ENCODE measurements around the gene SPATA6. TPM values are rescaled to one million over a fixed set of nuclear protein-coding genes. Genes with fewer than 3 reads are reported as not detected.

Gene SPATA6
- total RNA-seq, 5 donors from 2014 or later (not counting 1 experiment from before 2014, with no cell fraction given) = 3.7 to 7.2 (median 4.9) TPM

DNA sequence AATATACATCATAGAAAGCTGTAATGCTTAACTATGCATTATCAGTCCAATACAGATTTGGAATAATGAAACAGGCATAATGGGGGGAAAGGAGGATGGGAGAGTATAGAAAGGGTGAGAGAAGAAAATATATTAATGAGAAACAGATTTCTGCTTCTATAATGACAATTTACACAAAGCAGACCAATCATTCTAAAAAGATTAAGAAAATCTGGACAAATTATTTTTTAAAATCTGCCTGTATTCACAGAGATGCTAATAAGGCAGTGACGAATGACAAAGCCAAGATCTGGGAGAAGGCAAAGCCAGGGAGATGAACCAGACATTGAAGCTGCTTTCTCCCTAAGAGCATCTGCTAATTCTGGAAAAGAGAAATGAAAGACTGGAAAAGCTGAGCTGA, 50.0 kb downstream of the SPATA6 start:
- H3K4me1 Mint-ChIP-seq = no peaks in the 10 kb centered on the region

DNA sequence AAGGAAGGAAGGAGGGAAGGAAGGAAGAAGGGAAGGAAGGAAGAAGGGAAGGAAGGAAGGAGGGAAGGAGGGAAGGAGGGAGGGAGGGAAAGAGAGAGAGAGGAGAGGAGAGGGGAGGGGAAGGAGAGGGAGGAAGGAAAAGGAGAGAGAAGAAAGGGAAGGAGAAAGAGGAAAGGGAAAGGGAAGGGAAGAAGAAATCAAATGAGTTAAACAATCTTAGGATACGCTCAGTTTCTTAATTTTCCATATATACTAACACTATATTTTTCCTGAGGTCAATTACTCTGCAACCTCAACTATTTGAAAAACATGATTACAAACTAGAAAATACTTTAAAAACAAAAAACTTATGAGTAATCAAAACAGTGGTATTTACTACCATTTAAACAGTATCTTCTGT, 53.3 kb downstream of the SPATA6 start:
- H3K36me3 Mint-ChIP-seq = no peaks in the 10 kb centered on the region
- Histone ChIP-seq H3K4me3 (ENCODE audit: control insufficient read depth in 1 of 2, extremely low read depth in 1 of 2, low read length in 1 of 2) (no peak overlapping the region), H3K36me3 (ENCODE audit: control insufficient read depth in 2 of 2, extremely low read depth in 1 of 2, insufficient read depth in 1 of 2, low read length in 1 of 2) (no peaks in the 10 kb centered on the region), H3K9me3 (no peaks in the 10 kb centered on the region), H3K4me1 (ENCODE audit: control insufficient read depth in 1 of 2, extremely low read depth in 1 of 2, insufficient read depth in 2 of 2, low read length in 2 of 2) (no peaks in the 10 kb centered on the region), H3K27ac (ENCODE audit: low read length) (no peak overlapping the region), H3K27me3 (replicated peaks in 1 of 2; ENCODE audit: control insufficient read depth in 2 of 2, extremely low read depth in 1 of 2, insufficient read depth in 2 of 2, low read length in 1 of 2) (no peaks in the 10 kb centered on the region)
- no peak for ATAC-seq (replicated peaks in 1 of 4)
- no peak overlapping the region for H3K4me3 Mint-ChIP-seq
- H3K27me3 Mint-ChIP-seq = peaks cover 2 to 3% of the 10 kb centered on the region in 2 donors
- ChIA-PET POLR2A (no interaction called here), CTCF (no interaction called here)
- H3K4me1 Mint-ChIP-seq = no peaks in the 10 kb centered on the region
- no CpG with 5 or more reads among the region's 1 CpG for WGBS (ENCODE audit: insufficient coverage)
- no peak for DNase-seq
- H3K27ac Mint-ChIP-seq = no peak overlapping the region
- no peaks in the 10 kb centered on the region for H3K9me3 Mint-ChIP-seq

More for the DNA sequence above, 50.0 kb downstream of the SPATA6 start:
- H3K27me3 ChIP-seq (replicated peaks in 1 of 2; ENCODE audit: control insufficient read depth in 2 of 2, extremely low read depth in 1 of 2, insufficient read depth in 2 of 2, low read length in 1 of 2) = no peaks in the 10 kb centered on the region
- Mint-ChIP-seq H3K9me3 (no peaks in the 10 kb centered on the region), H3K36me3 (no peaks in the 10 kb centered on the region), H3K27me3 (peaks cover 0 to 2% of the 10 kb centered on the region in 2 donors), H3K27ac (no peak overlapping the region), H3K4me3 (no peak overlapping the region)
- ChIA-PET CTCF (no interaction called here), POLR2A (no interaction called here)
- no peak overlapping the region for H3K27ac ChIP-seq (ENCODE audit: low read length)
- H3K4me3 ChIP-seq (ENCODE audit: control insufficient read depth in 1 of 2, extremely low read depth in 1 of 2, low read length in 1 of 2) = no peak overlapping the region
- no peaks in the 10 kb centered on the region for H3K36me3 ChIP-seq (ENCODE audit: control insufficient read depth in 2 of 2, extremely low read depth in 1 of 2, insufficient read depth in 1 of 2, low read length in 1 of 2)
- WGBS (ENCODE audit: insufficient coverage) = 86% methylated on average over 1 of the region's 1 CpG
- no peaks in the 10 kb centered on the region for H3K4me1 ChIP-seq (ENCODE audit: control insufficient read depth in 1 of 2, extremely low read depth in 1 of 2, insufficient read depth in 2 of 2, low read length in 2 of 2)
- ATAC-seq (replicated peaks in 1 of 4) = no peak
- DNase-seq = no peak
- no peaks in the 10 kb centered on the region for H3K9me3 ChIP-seq

DNA sequence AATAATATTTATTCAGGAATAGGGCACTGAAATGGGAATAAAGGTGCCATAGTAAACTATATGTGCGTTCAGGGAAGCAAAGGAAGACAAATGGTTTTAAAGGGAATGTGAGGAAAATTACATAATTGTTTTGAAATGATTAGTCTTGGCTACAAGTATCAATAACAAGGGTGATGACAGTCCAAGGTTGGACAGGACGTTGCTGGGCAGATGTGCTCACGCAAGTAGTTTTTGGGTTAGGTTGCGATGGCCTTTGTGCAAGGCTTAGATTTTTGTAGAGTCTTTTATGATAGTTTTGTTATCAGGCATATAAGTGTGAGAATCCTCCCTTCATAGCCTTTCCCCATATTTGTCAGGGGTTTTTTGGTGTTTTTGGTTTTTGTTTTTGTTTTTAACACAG, 57.0 kb downstream of the SPATA6 start:
- ATAC-seq (replicated peaks in 1 of 4) = no peak
- POLR2A ChIA-PET = no interaction called here

GRCh38 chr1:48414264-48414663, 57.7 kb downstream of the SPATA6 start:
- CTCF ChIA-PET = no interaction called here
- WGBS (ENCODE audit: insufficient coverage) = 50% methylated on average over 1 of the region's 2 CpGs
- H3K9me3 Mint-ChIP-seq = no peaks in the 10 kb centered on the region

More for the DNA sequence above, 57.0 kb downstream of the SPATA6 start:
- Mint-ChIP-seq H3K36me3 (no peaks in the 10 kb centered on the region), H3K27me3 (peaks cover 2 to 3% of the 10 kb centered on the region in 2 donors), H3K4me3 (no peak overlapping the region), H3K9me3 (no peaks in the 10 kb centered on the region), H3K27ac (no peak overlapping the region), H3K4me1 (no peaks in the 10 kb centered on the region)
- Histone ChIP-seq H3K27ac (ENCODE audit: low read length) (no peak overlapping the region), H3K4me1 (ENCODE audit: control insufficient read depth in 1 of 2, extremely low read depth in 1 of 2, insufficient read depth in 2 of 2, low read length in 2 of 2) (no peaks in the 10 kb centered on the region), H3K4me3 (ENCODE audit: control insufficient read depth in 1 of 2, extremely low read depth in 1 of 2, low read length in 1 of 2) (no peak overlapping the region), H3K36me3 (ENCODE audit: control insufficient read depth in 2 of 2, extremely low read depth in 1 of 2, insufficient read depth in 1 of 2, low read length in 1 of 2) (no peaks in the 10 kb centered on the region), H3K27me3 (replicated peaks in 1 of 2; ENCODE audit: control insufficient read depth in 2 of 2, extremely low read depth in 1 of 2, insufficient read depth in 2 of 2, low read length in 1 of 2) (no peaks in the 10 kb centered on the region), H3K9me3 (no peaks in the 10 kb centered on the region)
- CTCF ChIA-PET = no interaction called here
- DNase-seq = no peak
- WGBS (ENCODE audit: insufficient coverage) = 70% methylated on average over 2 of the region's 4 CpGs

DNA sequence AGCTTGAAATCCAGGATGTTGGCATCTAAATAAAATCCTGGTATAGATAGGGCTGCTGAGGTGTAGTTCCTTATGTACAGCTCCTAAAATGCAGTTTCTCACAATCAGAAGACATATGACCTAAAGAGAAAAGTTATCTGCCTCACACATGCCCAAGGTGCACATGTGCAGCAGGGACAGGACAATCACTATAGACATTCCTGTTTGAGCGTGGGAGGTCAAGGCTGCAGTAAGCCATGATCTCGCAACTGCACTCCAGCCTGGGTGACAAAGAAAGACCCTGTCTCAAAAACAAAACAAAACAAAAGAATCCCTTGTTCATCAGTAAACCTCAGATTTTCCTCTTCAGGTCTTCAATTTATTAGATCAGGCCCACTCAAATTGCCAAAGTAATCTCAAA, 66.1 kb downstream of the SPATA6 start:
- Mint-ChIP-seq H3K4me3 (no peak overlapping the region), H3K4me1 (no peaks in the 10 kb centered on the region), H3K36me3 (peaks cover 3% of the 10 kb centered on the region), H3K9me3 (no peaks in the 10 kb centered on the region), H3K27ac (no peak overlapping the region), H3K27me3 (no peaks in the 10 kb centered on the region)
- no peak overlapping the region for H3K27ac ChIP-seq (ENCODE audit: low read length)
- POLR2A ChIA-PET = no interaction called here
- H3K4me3 ChIP-seq (ENCODE audit: control insufficient read depth in 1 of 2, extremely low read depth in 1 of 2, low read length in 1 of 2) = no peak overlapping the region
- CTCF ChIA-PET = no interaction called here
- ATAC-seq (replicated peaks in 1 of 4) (no peak), DNase-seq (no peak)
- H3K4me1 ChIP-seq (ENCODE audit: control insufficient read depth in 1 of 2, extremely low read depth in 1 of 2, insufficient read depth in 2 of 2, low read length in 2 of 2) = no peaks in the 10 kb centered on the region
- no peaks in the 10 kb centered on the region for H3K27me3 ChIP-seq (replicated peaks in 1 of 2; ENCODE audit: control insufficient read depth in 2 of 2, extremely low read depth in 1 of 2, insufficient read depth in 2 of 2, low read length in 1 of 2)
- WGBS (ENCODE audit: insufficient coverage) = no CpG with 5 or more reads among the region's 2 CpGs
- H3K36me3 ChIP-seq (ENCODE audit: control insufficient read depth in 2 of 2, extremely low read depth in 1 of 2, insufficient read depth in 1 of 2, low read length in 1 of 2) = no peaks in the 10 kb centered on the region
- no peaks in the 10 kb centered on the region for H3K9me3 ChIP-seq

More at GRCh38 chr1:48414264-48414663, 57.7 kb downstream of the SPATA6 start:
- POLR2A ChIA-PET = no interaction called here
- Mint-ChIP-seq H3K4me1 (no peaks in the 10 kb centered on the region), H3K4me3 (no peak overlapping the region), H3K27me3 (peaks cover 2 to 3% of the 10 kb centered on the region in 2 donors), H3K27ac (no peak overlapping the region), H3K36me3 (no peaks in the 10 kb centered on the region)
- no peak for ATAC-seq (replicated peaks in 1 of 4)
- Histone ChIP-seq H3K36me3 (ENCODE audit: control insufficient read depth in 2 of 2, extremely low read depth in 1 of 2, insufficient read depth in 1 of 2, low read length in 1 of 2) (no peaks in the 10 kb centered on the region), H3K9me3 (no peaks in the 10 kb centered on the region), H3K27ac (ENCODE audit: low read length) (no peak overlapping the region), H3K4me3 (ENCODE audit: control insufficient read depth in 1 of 2, extremely low read depth in 1 of 2, low read length in 1 of 2) (no peak overlapping the region), H3K4me1 (ENCODE audit: control insufficient read depth in 1 of 2, extremely low read depth in 1 of 2, insufficient read depth in 2 of 2, low read length in 2 of 2) (no peaks in the 10 kb centered on the region), H3K27me3 (replicated peaks in 1 of 2; ENCODE audit: control insufficient read depth in 2 of 2, extremely low read depth in 1 of 2, insufficient read depth in 2 of 2, low read length in 1 of 2) (no peaks in the 10 kb centered on the region)
- DNase-seq = no peak

GRCh38 chr1:48405400-48405799, 66.6 kb downstream of the SPATA6 start:
- H3K27me3 Mint-ChIP-seq = no peaks in the 10 kb centered on the region
- CTCF ChIA-PET = no interaction called here
- no peaks in the 10 kb centered on the region for H3K9me3 ChIP-seq

GRCh38 chr1:48402599-48402998, 69.4 kb downstream of the SPATA6 start:
- Mint-ChIP-seq H3K36me3 (peaks cover 4% of the 10 kb centered on the region), H3K9me3 (no peaks in the 10 kb centered on the region), H3K4me1 (no peaks in the 10 kb centered on the region), H3K27me3 (no peaks in the 10 kb centered on the region), H3K27ac (no peak overlapping the region), H3K4me3 (no peak overlapping the region)
- Histone ChIP-seq H3K9me3 (no peaks in the 10 kb centered on the region), H3K27ac (ENCODE audit: low read length) (no peak overlapping the region), H3K4me1 (ENCODE audit: control insufficient read depth in 1 of 2, extremely low read depth in 1 of 2, insufficient read depth in 2 of 2, low read length in 2 of 2) (no peaks in the 10 kb centered on the region), H3K27me3 (replicated peaks in 1 of 2; ENCODE audit: control insufficient read depth in 2 of 2, extremely low read depth in 1 of 2, insufficient read depth in 2 of 2, low read length in 1 of 2) (no peaks in the 10 kb centered on the region), H3K36me3 (ENCODE audit: control insufficient read depth in 2 of 2, extremely low read depth in 1 of 2, insufficient read depth in 1 of 2, low read length in 1 of 2) (no peaks in the 10 kb centered on the region), H3K4me3 (ENCODE audit: control insufficient read depth in 1 of 2, extremely low read depth in 1 of 2, low read length in 1 of 2) (no peak overlapping the region)
- 100% methylated on average over 1 of the region's 2 CpGs for WGBS (ENCODE audit: insufficient coverage)
- DNase-seq = no peak
- ATAC-seq (replicated peaks in 1 of 4) = no peak
- ChIA-PET CTCF (no interaction called here), POLR2A (no interaction called here)

More at GRCh38 chr1:48405400-48405799, 66.6 kb downstream of the SPATA6 start:
- H3K36me3 ChIP-seq (ENCODE audit: control insufficient read depth in 2 of 2, extremely low read depth in 1 of 2, insufficient read depth in 1 of 2, low read length in 1 of 2) = no peaks in the 10 kb centered on the region
- Mint-ChIP-seq H3K4me1 (no peaks in the 10 kb centered on the region), H3K9me3 (no peaks in the 10 kb centered on the region), H3K4me3 (no peak overlapping the region), H3K27ac (no peak overlapping the region), H3K36me3 (peaks cover 3% of the 10 kb centered on the region)
- no peaks in the 10 kb centered on the region for H3K27me3 ChIP-seq (replicated peaks in 1 of 2; ENCODE audit: control insufficient read depth in 2 of 2, extremely low read depth in 1 of 2, insufficient read depth in 2 of 2, low read length in 1 of 2)
- DNase-seq = no peak
- POLR2A ChIA-PET = no interaction called here
- no peak overlapping the region for H3K4me3 ChIP-seq (ENCODE audit: control insufficient read depth in 1 of 2, extremely low read depth in 1 of 2, low read length in 1 of 2)
- H3K4me1 ChIP-seq (ENCODE audit: control insufficient read depth in 1 of 2, extremely low read depth in 1 of 2, insufficient read depth in 2 of 2, low read length in 2 of 2) = no peaks in the 10 kb centered on the region
- no CpG with 5 or more reads among the region's 1 CpG for WGBS (ENCODE audit: insufficient coverage)
- H3K27ac ChIP-seq (ENCODE audit: low read length) = no peak overlapping the region
- ATAC-seq (replicated peaks in 1 of 4) = no peak

All from T-cell (primary cell).